ENCODE measurements around the gene SYNGAP1. TPM values are rescaled to one million over a fixed set of nuclear protein-coding genes. Genes with fewer than 3 reads are reported as not detected.

SYNGAP1 gene
- total and polyA plus RNA-seq, 2 experiments from 2014 or later = 13.9 to 45.0 TPM

DNA sequence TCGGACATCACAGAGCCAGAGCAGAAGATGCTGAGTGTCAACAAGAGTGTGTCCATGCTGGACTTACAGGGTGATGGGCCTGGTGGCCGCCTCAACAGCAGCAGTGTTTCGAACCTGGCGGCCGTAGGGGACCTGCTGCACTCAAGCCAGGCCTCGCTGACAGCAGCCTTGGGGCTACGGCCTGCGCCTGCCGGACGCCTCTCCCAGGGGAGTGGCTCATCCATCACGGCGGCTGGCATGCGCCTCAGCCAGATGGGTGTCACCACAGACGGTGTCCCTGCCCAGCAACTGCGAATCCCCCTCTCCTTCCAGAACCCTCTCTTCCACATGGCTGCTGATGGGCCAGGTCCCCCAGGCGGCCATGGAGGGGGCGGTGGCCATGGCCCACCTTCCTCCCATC lies 23.2 kb downstream of the SYNGAP1 start (continued):
- TF ChIP-seq, protein P1, sequence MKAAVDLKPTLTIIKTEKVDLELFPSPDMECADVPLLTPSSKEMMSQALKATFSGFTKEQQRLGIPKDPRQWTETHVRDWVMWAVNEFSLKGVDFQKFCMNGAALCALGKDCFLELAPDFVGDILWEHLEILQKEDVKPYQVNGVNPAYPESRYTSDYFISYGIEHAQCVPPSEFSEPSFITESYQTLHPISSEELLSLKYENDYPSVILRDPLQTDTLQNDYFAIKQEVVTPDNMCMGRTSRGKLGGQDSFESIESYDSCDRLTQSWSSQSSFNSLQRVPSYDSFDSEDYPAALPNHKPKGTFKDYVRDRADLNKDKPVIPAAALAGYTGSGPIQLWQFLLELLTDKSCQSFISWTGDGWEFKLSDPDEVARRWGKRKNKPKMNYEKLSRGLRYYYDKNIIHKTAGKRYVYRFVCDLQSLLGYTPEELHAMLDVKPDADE (IDR thresholded peaks at IDR 0.05) = no peak
- TF ChIP-seq JUNB (IDR thresholded peaks at IDR 0.05; ENCODE audit: unreplicated experiment) = no peak
- TF ChIP-seq, protein P2, sequence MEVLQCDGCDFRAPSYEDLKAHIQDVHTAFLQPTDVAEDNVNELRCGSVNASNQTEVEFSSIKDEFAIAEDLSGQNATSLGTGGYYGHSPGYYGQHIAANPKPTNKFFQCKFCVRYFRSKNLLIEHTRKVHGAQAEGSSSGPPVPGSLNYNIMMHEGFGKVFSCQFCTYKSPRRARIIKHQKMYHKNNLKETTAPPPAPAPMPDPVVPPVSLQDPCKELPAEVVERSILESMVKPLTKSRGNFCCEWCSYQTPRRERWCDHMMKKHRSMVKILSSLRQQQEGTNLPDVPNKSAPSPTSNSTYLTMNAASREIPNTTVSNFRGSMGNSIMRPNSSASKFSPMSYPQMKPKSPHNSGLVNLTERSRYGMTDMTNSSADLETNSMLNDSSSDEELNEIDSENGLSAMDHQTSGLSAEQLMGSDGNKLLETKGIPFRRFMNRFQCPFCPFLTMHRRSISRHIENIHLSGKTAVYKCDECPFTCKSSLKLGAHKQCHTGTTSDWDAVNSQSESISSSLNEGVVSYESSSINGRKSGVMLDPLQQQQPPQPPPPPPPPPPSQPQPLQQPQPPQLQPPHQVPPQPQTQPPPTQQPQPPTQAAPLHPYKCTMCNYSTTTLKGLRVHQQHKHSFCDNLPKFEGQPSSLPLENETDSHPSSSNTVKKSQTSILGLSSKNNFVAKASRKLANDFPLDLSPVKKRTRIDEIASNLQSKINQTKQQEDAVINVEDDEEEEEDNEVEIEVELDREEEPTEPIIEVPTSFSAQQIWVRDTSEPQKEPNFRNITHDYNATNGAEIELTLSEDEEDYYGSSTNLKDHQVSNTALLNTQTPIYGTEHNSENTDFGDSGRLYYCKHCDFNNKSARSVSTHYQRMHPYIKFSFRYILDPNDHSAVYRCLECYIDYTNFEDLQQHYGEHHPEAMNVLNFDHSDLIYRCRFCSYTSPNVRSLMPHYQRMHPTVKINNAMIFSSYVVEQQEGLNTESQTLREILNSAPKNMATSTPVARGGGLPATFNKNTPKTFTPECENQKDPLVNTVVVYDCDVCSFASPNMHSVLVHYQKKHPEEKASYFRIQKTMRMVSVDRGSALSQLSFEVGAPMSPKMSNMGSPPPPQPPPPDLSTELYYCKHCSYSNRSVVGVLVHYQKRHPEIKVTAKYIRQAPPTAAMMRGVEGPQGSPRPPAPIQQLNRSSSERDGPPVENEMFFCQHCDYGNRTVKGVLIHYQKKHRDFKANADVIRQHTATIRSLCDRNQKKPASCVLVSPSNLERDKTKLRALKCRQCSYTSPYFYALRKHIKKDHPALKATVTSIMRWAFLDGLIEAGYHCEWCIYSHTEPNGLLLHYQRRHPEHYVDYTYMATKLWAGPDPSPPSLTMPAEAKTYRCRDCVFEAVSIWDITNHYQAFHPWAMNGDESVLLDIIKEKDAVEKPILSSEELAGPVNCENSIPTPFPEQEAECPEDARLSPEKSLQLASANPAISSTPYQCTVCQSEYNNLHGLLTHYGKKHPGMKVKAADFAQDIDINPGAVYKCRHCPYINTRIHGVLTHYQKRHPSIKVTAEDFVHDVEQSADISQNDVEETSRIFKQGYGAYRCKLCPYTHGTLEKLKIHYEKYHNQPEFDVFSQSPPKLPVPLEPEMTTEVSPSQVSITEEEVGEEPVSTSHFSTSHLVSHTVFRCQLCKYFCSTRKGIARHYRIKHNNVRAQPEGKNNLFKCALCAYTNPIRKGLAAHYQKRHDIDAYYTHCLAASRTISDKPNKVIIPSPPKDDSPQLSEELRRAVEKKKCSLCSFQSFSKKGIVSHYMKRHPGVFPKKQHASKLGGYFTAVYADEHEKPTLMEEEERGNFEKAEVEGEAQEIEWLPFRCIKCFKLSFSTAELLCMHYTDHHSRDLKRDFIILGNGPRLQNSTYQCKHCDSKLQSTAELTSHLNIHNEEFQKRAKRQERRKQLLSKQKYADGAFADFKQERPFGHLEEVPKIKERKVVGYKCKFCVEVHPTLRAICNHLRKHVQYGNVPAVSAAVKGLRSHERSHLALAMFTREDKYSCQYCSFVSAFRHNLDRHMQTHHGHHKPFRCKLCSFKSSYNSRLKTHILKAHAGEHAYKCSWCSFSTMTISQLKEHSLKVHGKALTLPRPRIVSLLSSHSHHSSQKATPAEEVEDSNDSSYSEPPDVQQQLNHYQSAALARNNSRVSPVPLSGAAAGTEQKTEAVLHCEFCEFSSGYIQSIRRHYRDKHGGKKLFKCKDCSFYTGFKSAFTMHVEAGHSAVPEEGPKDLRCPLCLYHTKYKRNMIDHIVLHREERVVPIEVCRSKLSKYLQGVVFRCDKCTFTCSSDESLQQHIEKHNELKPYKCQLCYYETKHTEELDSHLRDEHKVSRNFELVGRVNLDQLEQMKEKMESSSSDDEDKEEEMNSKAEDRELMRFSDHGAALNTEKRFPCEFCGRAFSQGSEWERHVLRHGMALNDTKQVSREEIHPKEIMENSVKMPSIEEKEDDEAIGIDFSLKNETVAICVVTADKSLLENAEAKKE (CRISPR knock-in tag; IDR thresholded peaks at IDR 0.05) = no peak

GRCh38 chr6:33443619-33444504 lies 24.0 kb downstream of the SYNGAP1 start:
- no peaks in the 10 kb centered on the region for H3K79me2 ChIP-seq (replicated peaks; ENCODE audit: insufficient read depth)
- no peak for ATAC-seq
- H3K4me3 Mint-ChIP-seq = no peak overlapping the region
- peaks cover 41% of the 10 kb centered on the region for H3K36me3 ChIP-seq (ENCODE audit: insufficient read depth)
- H3K9me3 Mint-ChIP-seq = no peaks in the 10 kb centered on the region; the same call in 2 of the 3 replicates
- no peak overlapping the region for H2AFZ ChIP-seq
- H3K27ac ChIP-seq (ENCODE audit: low read depth) = no peak overlapping the region
- H3F3A ChIP-seq (replicated peaks; ENCODE audit: low read depth) = no peaks in the 10 kb centered on the region
- H3K36me3 Mint-ChIP-seq (ENCODE audit: low read depth) = peaks cover 98% of the 10 kb centered on the region
- no peak for DNase-seq (ENCODE audit: low spot score)
- no peaks in the 10 kb centered on the region for H3K27me3 ChIP-seq (ENCODE audit: insufficient read depth)
- H4K20me1 ChIP-seq (replicated peaks; ENCODE audit: insufficient read depth) = peaks cover 5% of the 10 kb centered on the region
- H3K4me1 Mint-ChIP-seq = peaks cover 19% of the 10 kb centered on the region
- TF ChIP-seq STAT1 (IDR thresholded peaks at IDR 0.05; ENCODE audit: unreplicated experiment) (no peak), POLR2AphosphoS5 (IDR thresholded peaks at IDR 0.05; ENCODE audit: low read depth) (peak; percentile 16; the same call in 1 of the 2 replicates)
- no peaks in the 10 kb centered on the region for H3K4me1 ChIP-seq (ENCODE audit: insufficient read depth)
- H3K4me3 ChIP-seq = no peak overlapping the region
- no peak overlapping the region for H3K27ac Mint-ChIP-seq
- no peaks in the 10 kb centered on the region for H3K9me2 ChIP-seq (ENCODE audit: insufficient read depth)
- peaks cover 30% of the 10 kb centered on the region for H3K27me3 Mint-ChIP-seq (ENCODE audit: insufficient read depth, low read depth, poor library complexity)
- no peak overlapping the region for H3K4me2 ChIP-seq

All from GM23338 (cell line).